Mesothelial cell of epicardium (in vitro differentiated cells): ENCODE data around the gene RPL22. TPM values are rescaled to one million over a fixed set of nuclear protein-coding genes. Genes with fewer than 3 reads are reported as not detected.

Experiments used
- DNase-seq, 2 experiments: peaks; one replicate each; pipeline ENCODE4 v3.0.0; 2021; ENCODE audit warnings: low spot score in 2 of 2; ENCODE audit not compliant: unreplicated experiment in 2 of 2
- H3K27ac Mint-ChIP-seq: 2 replicates; pipeline ENCODE4 v1.8.0; 2021; ENCODE audit warnings: mixed read lengths
- H3K27me3 Mint-ChIP-seq: 2 replicates; pipeline ENCODE4 v1.8.0; 2021; ENCODE audit warnings: low read depth, mixed read lengths
- H3K36me3 Mint-ChIP-seq: 2 replicates; pipeline ENCODE4 v1.8.0; 2021; ENCODE audit warnings: mixed read lengths
- H3K4me1 Mint-ChIP-seq: 2 replicates; pipeline ENCODE4 v1.8.0; 2021; ENCODE audit warnings: mixed read lengths
- H3K4me3 Mint-ChIP-seq: 2 replicates; pipeline ENCODE4 v1.8.0; 2021; ENCODE audit warnings: mild to moderate bottlenecking, moderate library complexity, mixed read lengths
- H3K9me3 Mint-ChIP-seq: 2 replicates; pipeline ENCODE4 v1.8.0; 2021; ENCODE audit warnings: mixed read lengths
- total RNA-seq: library from RNA; stranded (reverse); gene quantifications from 3 replicates; pipeline ENCODE4 v1.2.1, GENCODE V29; 2021
- TF ChIP-seq, protein P1 (sequence below): fragments of 200-600 bp; sonication (generic); IDR thresholded peaks from one replicate; pipeline ENCODE4 v1.5.0; 2021; ENCODE audit warnings: antibody characterized with exemption; ENCODE audit not compliant: unreplicated experiment

Gene RPL22
- total RNA-seq, 1 donor from 2014 or later: 426 TPM

DNA sequence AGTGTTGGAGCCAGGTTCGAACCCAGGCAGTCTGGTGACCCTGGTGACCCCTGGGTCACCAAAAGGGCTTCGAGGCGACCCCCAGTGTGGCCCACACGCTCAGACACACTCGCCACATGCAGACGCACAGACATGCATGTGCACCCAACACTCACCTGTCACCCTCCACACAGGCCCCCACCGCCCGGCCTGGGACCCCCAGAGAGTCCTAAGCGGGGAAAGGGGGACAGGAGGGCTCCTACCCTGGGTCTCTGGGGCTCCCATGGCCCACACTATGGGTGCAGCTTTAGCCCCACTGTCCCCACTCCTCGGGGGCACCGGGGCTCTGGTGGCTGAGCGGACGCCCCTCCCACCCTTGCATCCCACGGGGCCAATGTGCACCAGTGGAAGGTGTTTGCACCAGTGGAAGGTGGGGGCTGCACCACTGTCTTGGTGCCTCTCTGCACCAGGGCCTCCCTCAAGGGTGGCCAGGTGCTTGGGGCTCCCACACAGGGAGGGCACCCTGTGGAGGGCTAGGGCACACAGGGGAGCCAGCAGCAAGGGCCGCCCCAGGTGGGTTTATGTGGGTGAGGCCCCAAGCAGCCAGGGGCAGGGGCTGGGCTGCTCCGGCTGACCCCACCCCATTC, 29.2 kb downstream of the RPL22 start:
- H3K27me3 Mint-ChIP-seq: peaks cover 42% of the 10 kb centered on the region
- no peaks in the 10 kb centered on the region for H3K4me1 Mint-ChIP-seq
- TF ChIP-seq, protein P1, sequence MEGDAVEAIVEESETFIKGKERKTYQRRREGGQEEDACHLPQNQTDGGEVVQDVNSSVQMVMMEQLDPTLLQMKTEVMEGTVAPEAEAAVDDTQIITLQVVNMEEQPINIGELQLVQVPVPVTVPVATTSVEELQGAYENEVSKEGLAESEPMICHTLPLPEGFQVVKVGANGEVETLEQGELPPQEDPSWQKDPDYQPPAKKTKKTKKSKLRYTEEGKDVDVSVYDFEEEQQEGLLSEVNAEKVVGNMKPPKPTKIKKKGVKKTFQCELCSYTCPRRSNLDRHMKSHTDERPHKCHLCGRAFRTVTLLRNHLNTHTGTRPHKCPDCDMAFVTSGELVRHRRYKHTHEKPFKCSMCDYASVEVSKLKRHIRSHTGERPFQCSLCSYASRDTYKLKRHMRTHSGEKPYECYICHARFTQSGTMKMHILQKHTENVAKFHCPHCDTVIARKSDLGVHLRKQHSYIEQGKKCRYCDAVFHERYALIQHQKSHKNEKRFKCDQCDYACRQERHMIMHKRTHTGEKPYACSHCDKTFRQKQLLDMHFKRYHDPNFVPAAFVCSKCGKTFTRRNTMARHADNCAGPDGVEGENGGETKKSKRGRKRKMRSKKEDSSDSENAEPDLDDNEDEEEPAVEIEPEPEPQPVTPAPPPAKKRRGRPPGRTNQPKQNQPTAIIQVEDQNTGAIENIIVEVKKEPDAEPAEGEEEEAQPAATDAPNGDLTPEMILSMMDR: no peak
- no peak overlapping the region for H3K4me3 Mint-ChIP-seq
- no peaks in the 10 kb centered on the region for H3K9me3 Mint-ChIP-seq
- DNase-seq: peak in 1 of 2 experiments; percentile 13
- H3K36me3 Mint-ChIP-seq: no peaks in the 10 kb centered on the region
- H3K27ac Mint-ChIP-seq: no peak overlapping the region

DNA sequence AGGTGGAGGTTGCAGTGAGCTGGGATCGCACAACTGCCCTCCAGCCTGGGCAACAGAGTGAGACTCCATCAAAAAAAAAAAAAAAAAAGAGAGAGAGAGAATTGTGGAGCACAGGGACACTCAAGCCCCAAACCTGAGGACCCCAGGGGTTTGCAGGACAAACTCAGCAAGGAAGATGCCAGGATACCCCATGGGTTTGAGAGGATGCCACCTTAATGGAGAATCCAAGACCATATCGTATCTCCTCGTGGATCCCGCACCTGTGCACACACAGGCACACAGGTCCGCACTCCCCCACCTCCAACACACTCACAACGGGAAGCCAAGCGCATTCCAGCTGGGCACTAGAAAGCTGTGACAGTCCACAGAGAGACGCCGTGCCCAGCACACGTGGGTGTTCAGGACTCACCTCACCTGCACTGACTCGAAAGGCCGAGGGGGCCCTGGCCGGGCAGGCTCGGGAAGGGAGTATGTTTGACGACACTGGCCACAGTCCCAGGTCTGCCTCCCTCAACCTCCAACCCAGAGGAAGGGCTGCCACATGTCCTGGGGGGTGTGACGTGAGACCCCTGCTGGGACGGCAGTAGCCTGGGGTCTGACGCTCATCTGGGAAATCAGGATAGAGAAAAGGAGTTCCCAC, 30.3 kb downstream of the RPL22 start:
- TF ChIP-seq, protein P1: no peak
- H3K27ac Mint-ChIP-seq: no peak overlapping the region
- H3K9me3 Mint-ChIP-seq: no peaks in the 10 kb centered on the region
- DNase-seq: no peak
- no peak overlapping the region for H3K4me3 Mint-ChIP-seq
- no peaks in the 10 kb centered on the region for H3K36me3 Mint-ChIP-seq
- H3K4me1 Mint-ChIP-seq: no peaks in the 10 kb centered on the region
- peaks cover 51% of the 10 kb centered on the region for H3K27me3 Mint-ChIP-seq

DNA sequence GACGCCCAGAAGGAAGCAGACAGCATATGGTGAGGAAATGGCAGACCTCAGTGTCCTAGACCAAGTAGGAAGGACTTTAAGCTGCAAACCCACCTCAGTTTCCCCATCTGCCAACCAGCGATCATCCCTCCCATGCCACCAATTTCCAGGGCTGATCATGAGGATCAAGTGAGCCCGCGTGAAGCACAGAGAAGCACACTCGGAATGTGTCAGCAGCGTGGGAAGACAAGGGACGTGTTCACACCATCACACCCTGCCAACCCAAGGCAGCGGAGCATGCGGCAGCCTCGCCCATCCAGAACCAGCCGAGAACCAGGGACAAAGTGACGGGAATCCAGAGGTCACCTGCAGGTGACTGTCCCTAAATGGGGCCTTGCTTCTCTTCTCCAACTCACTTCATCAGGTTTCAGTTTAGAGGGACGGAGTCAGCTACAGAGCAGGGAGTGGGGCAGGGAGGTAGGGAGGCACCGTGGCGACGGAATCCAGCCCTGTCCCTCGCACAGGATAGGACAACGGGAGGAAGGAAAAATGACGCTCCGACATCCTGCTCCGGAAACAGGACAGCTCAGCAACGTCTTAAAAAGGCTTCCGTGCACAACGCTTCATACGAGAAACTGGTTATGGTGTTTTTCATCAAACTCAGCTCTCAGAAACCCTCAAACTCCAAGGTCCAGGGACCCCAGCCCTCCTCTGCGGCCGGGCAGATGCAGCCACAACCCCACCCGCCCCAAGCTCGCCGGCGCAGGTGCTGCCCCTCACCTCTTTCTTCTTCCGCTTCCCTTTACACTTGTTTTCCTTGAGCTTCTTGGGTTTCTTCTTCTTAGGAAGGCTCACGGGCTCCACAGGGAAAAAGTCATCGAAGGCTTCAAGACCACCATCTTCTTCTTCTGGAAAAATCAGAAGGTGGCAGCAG, 31.7 kb downstream of the RPL22 start:
- no peaks in the 10 kb centered on the region for H3K9me3 Mint-ChIP-seq
- H3K36me3 Mint-ChIP-seq: no peaks in the 10 kb centered on the region
- H3K4me1 Mint-ChIP-seq: no peaks in the 10 kb centered on the region
- TF ChIP-seq, protein P1: no peak
- DNase-seq: no peak
- no peak overlapping the region for H3K4me3 Mint-ChIP-seq
- H3K27me3 Mint-ChIP-seq: peaks cover 63% of the 10 kb centered on the region
- no peak overlapping the region for H3K27ac Mint-ChIP-seq

DNA sequence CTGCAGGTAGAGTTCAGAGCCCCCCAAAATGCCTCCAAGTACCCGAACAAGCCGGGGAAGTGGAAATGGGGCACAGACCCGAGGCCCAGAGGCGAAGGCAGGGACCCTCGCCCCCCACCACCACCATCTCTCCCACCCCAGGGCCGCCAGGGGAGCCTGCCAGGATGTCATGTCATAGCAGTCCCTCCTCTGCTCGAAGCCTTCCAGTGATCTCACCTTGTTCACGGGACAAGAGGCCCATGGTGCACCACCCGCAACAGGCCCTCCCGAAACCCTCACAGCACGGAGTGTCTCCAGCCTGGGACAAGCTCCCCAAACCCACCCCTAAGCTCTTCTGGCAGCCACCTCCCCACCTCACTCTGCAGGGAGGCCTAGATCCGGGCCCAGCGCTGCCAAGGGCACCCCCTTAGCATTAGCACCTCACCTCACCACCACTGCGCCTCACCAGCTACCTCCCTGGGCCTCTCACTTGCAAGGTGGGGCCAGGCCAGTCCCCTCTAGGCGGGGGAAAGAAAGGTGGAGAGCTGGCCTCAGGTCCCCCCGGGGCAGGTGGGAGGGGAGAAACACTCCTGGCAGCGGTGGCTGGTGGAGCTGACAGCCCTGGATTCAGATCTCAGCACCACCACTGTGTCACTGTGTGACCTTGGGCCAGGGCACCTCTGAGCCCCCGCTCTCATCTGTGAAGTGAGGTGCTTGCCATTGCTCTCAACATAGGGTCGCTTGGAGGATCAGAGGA, 32.6 kb downstream of the RPL22 start:
- Mint-ChIP-seq H3K27ac (no peak overlapping the region), H3K27me3 (peaks cover 71% of the 10 kb centered on the region), H3K4me3 (no peak overlapping the region), H3K9me3 (no peaks in the 10 kb centered on the region), H3K36me3 (no peaks in the 10 kb centered on the region), H3K4me1 (no peaks in the 10 kb centered on the region)
- DNase-seq: no peak
- TF ChIP-seq, protein P1: no peak

DNA sequence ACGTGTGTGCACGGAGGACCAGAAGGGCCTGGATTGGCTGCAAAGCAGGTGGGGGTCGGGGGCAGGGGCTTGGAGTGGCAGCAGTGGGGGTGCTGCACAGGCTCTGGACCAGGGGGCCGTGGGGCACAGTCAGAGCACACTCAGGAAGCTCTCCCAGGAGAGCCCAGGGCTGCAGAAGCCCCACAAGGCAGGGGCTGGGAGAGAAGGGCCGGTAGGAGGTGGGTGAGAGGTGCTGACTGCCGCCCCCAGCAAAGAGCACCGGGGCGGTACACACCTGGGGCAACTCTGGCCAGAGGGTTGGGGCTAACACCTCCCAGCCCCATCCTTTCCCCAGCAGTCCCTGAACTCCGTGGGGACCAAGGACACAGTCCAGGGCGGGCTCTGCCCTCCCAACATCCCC, 33.2 kb downstream of the RPL22 start:
- Mint-ChIP-seq H3K4me3 (no peak overlapping the region), H3K27me3 (peaks cover 72% of the 10 kb centered on the region), H3K36me3 (no peaks in the 10 kb centered on the region), H3K27ac (no peak overlapping the region), H3K9me3 (no peaks in the 10 kb centered on the region), H3K4me1 (no peaks in the 10 kb centered on the region)
- TF ChIP-seq, protein P1: no peak
- DNase-seq: no peak
